Hypothalamus (tissue), 51 donors: ENCODE data around the gene SNX27.
A peak's percentile ranks its signal among the peaks of the same experiment; 100 is the strongest.
"Not testable (repeated sequence)": the region's sequence is repeated elsewhere in the genome, so short reads cannot be mapped to it uniquely, and the experiment has no call there.

ENCODE experiments used
- DNase-seq, 51 donors: peaks; one replicate each; lab custom pipeline; 2025; lab: John Stamatoyannopoulos, UW

Gene SNX27

DNA sequence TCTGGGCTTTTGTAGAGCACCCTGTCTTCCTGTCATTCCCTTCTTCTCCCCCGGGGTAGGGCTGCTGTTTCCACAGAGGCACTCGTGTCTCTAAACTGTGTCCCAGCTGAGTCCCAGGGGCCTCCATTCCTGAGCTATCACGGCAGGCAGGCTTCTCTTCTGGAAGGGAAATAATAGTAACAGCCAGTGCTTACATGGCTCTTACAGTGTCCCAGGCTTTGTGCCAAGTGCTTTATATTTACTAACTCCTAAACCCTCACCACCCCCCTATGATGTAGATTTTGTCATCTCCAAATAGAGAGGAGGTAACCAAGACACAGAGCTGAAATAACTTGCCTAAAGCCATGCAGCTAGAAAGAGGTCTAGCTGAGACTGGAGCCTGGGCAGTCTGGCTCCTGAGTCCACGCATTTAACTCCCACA, 106.2 kb downstream of the SNX27 start:
- peak in 2 of 51 donors; percentile 22 to 49 for DNase-seq

GRCh38 chr1:151718666-151719065, 106.8 kb downstream of the SNX27 start:
- no peak for DNase-seq

GRCh38 chr1:151720125-151720524, 108.3 kb downstream of the SNX27 start:
- no peak for DNase-seq

DNA sequence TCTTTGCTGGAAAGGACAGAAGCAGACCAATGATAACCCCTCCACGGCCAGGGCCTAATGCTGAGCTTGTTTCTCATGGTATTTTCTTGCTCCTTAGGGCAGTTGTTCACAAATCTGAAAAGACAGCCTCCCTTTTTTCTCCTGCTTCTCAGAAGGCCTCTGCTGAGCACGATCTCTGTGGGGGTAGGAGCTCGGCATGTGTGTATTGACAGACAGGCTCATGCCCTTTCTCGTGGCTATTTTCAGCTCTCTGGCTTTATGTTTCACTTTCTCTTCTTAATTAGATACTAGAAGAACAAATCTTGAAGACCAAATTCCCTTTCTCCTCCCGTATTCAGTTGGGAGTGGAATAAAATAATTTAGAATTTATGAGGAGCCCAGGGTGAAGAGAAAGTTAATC, 108.7 kb downstream of the SNX27 start:
- no peak for DNase-seq

DNA sequence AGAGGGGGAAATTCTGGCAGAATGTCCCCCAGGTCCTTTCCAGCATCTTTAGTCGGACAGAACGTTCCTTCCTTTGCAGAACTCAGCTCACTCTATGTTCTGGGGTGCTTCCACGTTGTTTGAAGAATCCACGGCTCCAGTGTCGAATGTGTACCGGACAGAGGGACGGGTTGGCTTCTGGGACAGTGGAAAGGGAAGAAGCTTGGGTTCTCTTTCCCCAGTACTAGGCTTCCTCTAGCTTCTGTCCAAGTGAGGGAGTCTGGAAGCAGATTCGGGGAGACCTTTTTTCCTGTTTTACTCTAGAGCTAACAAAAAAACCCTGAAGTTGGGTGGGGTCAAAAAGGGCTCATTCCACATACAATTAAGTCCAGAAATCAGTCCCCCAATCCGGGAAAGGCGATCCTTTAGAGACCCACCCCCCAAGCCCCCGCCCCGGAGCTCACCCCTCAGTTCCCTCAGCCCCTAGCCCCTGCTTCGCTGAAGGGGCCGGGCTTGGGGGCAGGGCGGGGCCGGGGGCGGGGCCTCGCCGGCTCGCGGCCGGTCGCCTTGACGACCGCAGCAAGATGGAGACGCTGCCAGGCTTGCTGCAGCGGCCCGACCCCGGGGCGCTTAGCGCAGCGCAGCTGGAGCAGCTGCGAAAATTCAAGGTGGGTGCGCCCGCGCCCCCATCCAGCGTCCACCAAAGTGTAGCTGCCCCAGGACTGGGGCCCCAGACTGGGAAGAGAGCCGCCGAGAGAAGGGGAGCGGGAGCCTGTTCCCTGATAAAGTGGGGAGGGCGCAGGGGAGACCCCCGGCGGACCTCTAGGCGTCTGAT, 109.3 kb downstream of the SNX27 start, which contains the start of gene RIIAD1:
RIIAD1 (plus strand) TSS at position 549 of the 814 bp plus-strand sequence; CDS start at position 564, 15 bp downstream.
- DNase-seq: peak in 17 of 51 donors; percentile 4 to 44 (median 25)

GRCh38 chr1:151721788-151722510, 110.1 kb downstream of the SNX27 start:
- no peak for DNase-seq

- DNase-seq: no peak
Measured at GRCh38 chr1:151723726-151724370, 112.0 kb downstream of the SNX27 start.

DNA sequence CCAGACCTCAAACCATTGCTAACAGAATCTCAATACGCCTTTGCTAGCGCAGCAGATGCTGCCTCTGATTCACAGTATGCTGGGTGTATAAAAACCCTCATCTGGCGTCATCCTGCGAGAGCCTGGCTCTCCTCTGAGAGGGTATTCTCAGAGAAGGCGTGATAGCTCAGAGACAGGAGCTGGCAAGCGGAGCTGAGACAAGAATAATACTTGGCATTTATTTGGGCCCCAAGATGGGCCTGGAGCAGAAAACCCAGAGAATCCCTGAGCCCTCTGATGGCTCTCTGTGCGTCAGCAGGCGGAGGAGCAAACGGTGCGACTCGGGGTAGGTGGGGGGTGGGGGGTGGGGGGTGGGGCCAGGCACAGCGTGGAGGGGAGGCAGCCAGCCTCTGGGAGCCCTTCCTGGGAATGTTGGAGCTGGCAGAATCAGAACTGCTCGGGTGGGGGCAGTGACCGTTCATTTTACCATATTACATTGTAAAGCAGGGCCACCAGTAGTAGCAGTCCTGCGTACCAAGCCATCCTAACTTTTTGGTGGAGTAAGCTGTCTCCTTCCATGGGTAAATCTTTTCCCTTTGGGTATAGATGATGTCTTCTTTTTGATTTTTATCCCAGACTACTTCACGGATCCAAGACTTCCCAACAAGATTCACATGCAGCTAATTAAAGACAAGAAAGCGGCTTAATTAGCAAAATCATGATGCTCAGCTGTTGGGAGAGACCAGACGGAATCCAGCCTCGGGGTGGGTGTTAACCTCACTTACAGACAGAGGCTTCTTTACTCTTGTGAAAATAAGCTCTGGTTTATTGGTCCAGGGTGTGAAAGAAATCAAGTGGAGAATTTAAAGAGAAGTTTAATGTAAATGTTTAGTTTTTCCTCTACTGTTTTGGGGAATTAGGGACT, 116.6 kb downstream of the SNX27 start:
- DNase-seq: peak in 33 of 51 donors; percentile 13 to 87 (median 52)

DNA sequence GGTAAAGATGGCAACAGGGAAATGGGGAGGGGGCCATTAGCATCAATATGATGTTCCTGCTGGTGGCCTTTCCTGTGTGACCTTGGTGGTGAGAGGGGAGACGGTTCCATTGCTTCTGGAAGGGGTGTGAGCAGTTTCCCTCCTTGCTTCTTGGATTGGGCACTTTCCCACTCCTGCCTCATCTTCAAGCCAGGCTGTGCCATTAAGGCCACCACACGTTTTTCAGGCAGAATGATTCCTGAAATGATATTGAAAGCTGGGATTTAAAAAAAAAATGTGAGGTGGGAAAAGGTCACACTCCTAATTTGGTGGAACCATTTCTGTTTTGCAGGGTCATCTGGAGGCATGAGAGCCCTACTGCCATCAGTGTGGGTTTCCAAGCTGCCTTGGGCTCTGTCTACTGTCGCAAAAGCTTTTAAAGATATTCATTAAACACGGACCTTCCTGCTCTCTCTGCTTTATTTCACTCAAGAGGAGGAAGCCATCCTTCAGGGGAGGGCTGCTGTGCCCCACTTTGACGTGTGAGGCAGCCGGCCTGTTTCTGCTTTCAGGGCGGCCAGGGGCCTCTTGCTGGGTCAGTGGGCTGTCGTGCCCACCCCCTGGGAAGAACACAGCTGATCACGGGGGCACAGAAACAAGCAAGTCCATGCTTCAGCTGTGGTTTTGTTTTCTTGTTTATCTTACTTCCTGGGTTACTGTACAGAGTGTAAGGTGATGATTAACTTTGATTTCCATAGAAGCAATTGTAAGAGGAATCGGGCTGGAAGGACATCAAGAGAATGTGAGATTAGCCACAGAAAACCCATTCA, 117.5 kb downstream of the SNX27 start:
- no peak for DNase-seq

DNA sequence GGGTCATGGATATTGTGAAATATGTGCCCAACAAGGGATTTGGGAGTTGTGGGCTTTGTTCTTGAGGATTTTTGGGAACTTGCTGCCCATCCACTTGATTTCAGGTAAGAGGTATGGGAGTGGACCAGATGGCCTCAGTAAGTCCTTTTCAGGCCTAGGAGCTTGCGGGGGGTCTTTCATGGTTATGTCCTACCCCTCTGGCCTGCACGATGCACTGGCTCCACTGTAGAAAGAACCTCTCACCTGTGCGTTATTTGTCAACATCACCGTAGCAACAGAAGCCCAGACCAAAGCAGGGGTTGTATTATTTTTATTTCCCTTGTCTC, 118.1 kb downstream of the SNX27 start:
- DNase-seq: no peak

GRCh38 chr1:151733126-151733525, 121.3 kb downstream of the SNX27 start:
- no peak for DNase-seq

GRCh38 chr1:151733995-151734394, 122.1 kb downstream of the SNX27 start:
- not testable (repeated sequence) for DNase-seq

- no peak for DNase-seq
Measured at GRCh38 chr1:151737026-151737425, 125.2 kb downstream of the SNX27 start.

DNA sequence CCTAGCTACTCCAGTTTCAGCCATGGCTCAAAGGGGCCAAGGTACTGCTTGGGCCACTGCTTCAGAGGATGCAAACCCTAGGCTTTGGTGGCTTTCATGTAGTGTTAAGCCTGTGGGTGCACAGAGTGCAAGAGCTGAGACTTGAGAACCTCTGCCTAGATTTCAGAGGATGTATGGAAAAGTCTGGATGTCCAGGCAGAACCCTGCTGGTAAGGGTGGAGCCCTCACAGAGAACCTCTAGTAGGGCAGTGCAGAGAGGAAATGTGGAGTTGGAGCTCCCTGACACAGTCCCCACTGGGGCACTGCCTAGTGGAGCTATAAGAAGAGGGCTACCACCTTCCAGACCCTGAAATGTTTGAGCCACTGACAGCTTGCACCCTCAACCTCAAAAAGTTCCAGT, 125.6 kb downstream of the SNX27 start:
- DNase-seq: no peak

DNA sequence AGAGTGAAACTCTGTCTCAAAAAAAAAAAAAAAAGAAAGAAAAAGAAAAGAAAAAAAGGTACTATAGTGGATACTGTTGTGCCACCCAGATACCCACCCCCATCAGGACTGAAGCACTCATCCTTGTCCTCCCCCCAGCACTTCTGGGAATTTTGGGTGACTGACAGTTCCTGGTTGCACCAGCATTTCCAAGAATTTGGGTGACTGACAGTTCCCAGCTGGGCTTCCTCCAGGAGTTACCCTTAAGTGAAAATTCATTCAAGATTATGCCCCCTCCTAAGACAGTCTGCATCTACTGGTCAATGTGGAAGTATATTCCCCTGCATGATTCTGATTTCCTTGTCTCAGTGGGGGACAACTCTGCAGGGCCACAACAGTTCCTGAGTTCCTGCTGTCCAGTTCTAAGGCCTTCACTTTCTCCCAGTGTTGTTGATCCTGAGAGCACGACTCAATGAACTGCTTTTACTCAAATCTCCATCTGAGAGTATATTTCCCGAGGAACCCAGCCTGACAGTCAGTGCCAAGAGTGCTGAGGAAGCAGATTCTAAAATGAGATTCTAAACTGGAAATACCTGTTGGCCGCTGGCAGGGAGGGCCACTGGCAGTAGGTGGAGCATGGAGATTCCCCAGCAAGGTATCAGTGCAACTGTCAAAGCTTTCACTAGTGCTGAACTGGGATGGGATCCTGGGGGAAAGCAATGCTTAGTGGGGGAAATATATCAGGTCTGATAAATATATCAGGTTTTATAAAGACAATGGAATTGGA, 127.9 kb downstream of the SNX27 start:
- no peak for DNase-seq

DNA sequence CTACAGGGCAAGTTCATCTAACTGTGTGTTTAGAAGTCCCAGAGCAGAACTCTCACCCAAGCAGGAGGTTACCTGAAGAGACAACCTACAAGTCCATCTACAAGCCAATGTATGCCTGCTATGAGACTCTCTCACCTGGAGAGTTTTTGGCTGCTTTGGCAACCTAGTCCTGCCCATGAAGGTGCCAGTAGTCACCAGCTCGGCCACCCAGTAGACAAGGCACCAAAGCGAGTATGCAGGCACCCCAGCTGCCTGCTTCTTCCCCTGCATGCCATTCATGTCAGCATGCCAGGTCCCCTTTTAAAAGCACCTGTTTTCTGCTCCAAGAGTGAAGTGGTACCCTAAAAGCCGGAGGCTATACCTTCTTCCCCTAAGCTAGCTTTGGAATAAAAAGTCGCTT, 129.7 kb downstream of the SNX27 start:
- DNase-seq: no peak
